Glomerular visceral epithelial cell (primary cell): Measurements from ENCODE around the gene LYZL1.
A peak's percentile ranks its signal among the peaks of the same experiment; 100 is the strongest.
"Not testable (repeated sequence)": the region's sequence is repeated elsewhere in the genome, so short reads cannot be mapped to it uniquely, and the experiment has no call there.

Source experiments
- DNase-seq: peaks from one replicate; pipeline ENCODE4 v3.0.0-alpha.2; 2016; ENCODE audit errors: extremely low spot score

LYZL1 gene

DNA sequence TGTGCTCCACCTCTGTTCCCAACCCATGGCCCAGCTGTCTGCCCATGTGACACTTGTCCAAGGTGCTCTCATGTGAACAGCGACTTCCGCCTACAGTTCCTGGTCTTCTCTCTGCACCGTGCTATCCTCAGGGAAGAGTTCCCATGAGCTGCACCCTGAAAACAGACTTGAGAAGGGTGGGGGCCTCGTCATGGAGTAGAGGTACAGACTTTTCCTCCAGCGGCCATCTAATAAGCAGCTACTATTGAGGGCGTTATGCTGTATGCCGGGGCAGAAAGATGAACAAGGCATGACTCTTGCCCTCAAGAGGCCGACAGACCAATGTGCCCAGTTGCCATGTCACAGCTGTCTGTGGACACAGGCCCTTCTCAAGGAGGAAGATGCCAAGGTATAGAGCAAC is 25.4 kb upstream of the LYZL1 start:
- no peak for DNase-seq

GRCh38 chr10:29265210-29265768 is 23.6 kb upstream of the LYZL1 start:
- DNase-seq = no peak

DNA sequence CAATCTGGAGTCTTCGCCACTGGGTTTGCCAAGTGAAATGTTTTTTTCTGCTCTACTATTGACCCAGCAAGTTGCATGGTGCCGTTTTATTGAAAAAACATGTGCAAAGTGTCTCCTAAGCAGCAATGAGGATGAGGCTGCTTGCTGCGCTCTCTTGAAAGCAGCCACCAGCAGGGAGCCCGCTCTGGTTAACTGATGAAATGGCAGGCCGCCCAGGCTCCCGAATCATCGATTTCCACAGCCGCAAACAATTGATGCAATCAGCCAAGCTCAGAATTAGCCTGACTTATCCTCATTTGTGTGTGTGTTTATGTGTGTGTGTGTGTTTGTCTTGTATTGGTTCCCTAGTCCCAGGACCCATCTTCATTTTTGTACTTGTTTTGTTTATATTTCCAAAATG is 22.2 kb upstream of the LYZL1 start:
- DNase-seq = no peak

GRCh38 chr10:29268011-29268410 is 20.9 kb upstream of the LYZL1 start:
- no peak for DNase-seq

DNA sequence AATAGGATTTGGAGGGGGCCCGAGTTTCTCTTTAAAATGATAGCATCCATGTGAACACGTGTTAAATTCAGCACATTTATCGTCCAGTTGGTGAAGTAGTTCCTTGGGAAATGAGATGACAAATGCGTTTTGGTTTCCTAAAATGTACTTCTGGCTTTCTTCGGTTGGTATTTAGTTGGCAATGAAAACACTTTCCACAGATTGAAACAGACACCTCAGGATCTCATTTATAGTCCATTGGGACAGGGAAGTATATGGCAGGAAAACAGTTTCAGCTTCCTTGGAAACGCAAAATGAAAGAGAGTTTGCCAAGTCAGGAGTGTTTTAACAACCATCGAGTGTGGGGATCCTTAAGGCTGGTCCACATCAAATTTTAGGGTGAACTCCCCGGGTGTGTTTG is 19.4 kb upstream of the LYZL1 start:
- DNase-seq = no peak

DNA sequence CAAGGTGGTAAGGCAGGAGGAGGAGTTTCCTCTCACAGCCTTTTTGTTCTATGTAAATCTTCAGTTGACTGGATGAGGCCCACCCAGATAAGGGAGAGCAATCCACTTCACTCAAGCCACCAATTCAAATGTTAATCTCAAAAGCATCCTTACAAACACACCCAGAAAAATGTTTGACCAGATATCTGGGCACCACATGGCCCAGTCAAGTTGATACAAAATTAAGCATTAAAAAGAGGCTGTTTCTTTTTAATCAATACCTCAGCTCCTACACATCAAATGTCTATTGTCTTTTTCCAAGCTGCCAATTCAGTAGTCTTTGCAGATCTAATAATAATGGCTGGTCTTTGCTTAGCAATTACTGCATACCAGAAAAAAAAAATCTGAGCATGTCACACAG is 18.0 kb upstream of the LYZL1 start:
- no peak for DNase-seq

- DNase-seq = no peak
Measured at GRCh38 chr10:29271877-29272276, 17.0 kb upstream of the LYZL1 start.

GRCh38 chr10:29273478-29273877 is 15.4 kb upstream of the LYZL1 start:
- no peak for DNase-seq

DNA sequence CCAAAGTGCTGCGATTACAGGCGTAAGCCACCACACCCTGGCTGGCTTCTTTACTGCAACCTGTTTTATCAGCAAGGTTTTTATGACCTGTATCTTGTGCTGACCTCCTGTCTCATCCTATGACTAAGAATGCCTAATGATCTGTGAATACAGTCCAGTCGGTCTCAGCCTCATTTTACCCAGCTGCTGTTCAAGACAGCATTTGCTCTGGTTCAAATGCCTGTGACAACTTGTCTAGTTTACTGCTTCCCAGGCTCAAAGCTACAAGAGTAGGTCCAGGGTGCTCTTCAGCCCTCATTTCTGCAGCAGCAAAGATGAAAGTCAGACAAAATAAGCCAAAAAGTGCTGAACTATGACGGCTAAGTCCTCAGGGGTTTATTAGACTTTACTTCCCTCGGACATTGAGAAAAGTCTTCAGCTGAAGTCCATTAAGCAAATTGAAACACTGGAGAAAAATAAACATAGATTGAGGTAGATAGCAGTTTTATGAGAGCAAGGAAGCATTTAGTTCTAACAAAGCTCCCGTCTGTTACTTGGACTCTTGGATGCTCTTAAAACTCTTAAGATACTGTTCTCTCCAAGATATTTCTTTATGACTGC is 12.5 kb upstream of the LYZL1 start:
- DNase-seq = no peak

DNA sequence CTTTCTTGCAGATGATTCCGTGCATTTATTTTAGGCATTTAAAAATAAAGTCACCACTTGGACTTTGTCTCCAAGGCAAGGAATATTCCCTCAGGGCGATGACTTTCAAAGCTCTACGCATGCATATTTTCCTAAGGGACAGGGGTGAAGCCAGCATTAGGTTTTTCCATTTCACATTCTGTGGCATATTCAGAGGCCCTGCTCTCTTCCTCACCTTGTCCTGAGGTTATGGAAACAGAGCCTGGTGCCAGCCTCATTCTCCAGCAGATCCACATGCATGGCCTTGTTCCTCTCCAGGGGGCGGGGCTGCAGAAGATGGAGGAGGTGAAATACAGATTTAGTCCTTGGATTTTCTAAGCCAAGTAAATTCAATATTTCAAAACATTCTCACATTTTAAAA is 11.6 kb upstream of the LYZL1 start:
- DNase-seq = no peak

GRCh38 chr10:29279779-29280487 is 8.9 kb upstream of the LYZL1 start:
- no peak for DNase-seq

GRCh38 chr10:29280488-29280840 is 8.4 kb upstream of the LYZL1 start:
- DNase-seq = no peak

GRCh38 chr10:29285624-29286051 is 3.2 kb upstream of the LYZL1 start:
- no peak for DNase-seq

DNA sequence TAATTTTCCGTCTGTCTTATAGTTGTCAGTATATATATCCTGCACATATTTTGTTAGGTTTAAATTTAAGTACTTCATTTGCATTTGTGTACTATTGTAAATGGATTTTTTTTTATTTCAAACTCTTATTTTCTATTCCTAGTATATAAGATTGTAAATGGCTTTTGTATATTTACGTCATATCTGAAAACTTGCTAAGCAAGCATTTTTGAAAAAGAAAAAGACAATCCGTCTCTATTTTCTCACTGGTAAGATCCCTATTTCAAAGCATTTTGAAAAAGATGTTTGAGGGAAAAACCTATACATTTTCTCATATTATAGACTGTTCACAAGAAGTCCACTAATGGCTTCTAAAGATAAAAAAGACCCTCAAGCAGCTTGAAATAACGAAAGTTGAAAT is 1.2 kb upstream of the LYZL1 start:
- DNase-seq = no peak

DNA sequence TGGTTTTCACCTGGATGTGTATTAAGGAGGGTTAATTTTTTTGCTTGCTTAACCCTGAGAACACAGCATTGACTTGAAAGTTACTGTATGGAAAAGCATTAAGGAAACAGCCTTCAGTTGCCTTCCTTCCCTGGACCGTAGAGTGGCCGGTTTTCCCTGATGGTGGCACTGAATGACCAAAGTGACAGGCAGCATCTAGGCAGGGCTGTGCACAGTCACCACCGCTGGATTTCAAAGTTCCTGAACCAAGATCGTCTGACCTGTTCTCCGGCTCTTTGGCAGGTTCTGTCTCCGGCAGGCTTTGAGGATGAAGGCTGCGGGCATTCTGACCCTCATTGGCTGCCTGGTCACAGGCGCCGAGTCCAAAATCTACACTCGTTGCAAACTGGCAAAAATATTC is 2.7 kb downstream of the LYZL1 start:
- not testable (repeated sequence) for DNase-seq

DNA sequence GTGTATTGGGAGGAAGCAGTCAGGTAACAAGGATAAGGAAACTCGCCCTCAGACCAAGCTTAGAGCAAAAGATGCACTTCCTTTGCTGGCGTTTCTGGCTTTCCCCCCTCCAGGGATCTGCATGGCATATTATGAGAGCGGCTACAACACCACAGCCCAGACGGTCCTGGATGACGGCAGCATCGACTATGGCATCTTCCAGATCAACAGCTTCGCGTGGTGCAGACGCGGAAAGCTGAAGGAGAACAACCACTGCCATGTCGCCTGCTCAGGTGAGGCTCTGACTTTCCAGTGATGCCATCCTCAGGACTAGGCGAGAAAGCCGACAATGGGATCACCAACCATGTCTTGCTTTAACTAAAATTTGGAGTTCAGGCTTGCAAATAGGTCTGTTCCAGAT is 3.5 kb downstream of the LYZL1 start:
- DNase-seq = not testable (repeated sequence)

DNA sequence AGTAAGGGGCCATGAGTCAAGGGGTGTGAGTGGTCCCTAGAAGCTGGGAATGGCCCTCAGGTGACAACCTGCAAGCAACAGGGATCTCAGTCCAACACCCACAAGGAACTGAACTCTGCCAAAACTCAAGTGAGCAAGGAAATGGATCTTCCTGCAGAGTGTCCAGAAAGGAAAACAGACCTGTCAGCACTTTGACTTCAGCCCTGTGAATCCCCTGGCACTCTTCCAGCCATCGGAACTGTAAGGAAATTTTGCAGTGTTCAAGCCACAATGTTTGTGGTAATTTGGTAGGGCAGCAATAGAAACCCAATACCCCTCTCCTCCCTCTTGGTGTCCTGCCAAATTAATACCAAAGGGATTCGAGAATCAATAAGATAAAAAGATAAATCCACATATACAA is 6.9 kb downstream of the LYZL1 start:
- DNase-seq = no peak

DNA sequence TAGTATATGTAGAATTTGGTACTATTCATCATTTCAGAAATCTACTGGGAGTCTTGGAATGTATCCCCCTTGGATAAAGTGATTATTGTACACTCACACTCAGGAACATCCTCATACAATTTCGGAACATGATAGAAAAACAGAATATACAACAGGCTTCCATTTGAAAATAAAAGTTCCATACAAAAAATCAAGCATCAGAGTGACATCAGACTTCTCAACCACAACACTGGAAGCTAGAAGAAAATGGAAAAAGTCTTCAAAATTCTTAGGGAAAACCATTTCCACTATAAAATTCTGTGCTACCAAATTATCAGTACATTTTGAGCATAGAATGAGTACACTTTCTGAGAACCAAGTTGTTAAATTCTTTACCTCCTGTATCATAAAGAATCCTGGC is 8.8 kb downstream of the LYZL1 start:
- no peak for DNase-seq

GRCh38 chr10:29301359-29301910 is 12.6 kb downstream of the LYZL1 start:
- DNase-seq = no peak

DNA sequence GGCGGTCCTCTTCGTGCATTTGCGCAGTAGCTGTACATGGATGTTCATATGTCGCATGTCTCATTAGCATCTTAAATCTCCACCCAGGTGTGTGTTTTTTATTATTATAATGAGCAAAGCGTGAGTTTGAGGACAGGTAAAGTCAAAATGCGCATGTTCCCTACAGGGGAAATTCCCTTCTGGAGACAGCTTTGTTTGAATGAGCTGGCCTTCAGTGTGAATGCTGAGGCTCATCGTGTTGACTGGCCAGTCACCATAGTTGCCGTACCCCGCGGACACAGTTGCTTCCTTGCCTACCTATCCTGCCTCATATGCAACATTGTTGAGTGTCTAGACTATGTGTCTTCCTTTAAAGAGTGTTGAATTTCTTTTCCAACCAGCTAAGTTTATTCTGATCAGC is 13.6 kb downstream of the LYZL1 start:
- no peak for DNase-seq

- peak; percentile 74 for DNase-seq
Measured at GRCh38 chr10:29304264-29304994, 15.6 kb downstream of the LYZL1 start.

- no peak for DNase-seq
Measured at GRCh38 chr10:29304995-29305335, 16.1 kb downstream of the LYZL1 start.

GRCh38 chr10:29306688-29307087 is 17.8 kb downstream of the LYZL1 start:
- no peak for DNase-seq
